Measurements from ENCODE around the gene INO80D.

The INO80D gene

GRCh38 chr2:206086716-206087350 lies 859 bp upstream of the INO80D start:
- peak; percentile 10; the same call in 1 of the 3 replicates for ATAC-seq
- TF ChIP-seq TCF4 (CRISPR knock-in tag; IDR thresholded peaks at IDR 0.05; ENCODE audit: borderline replicate concordance) (no peak), CREB5 (CRISPR knock-in tag; IDR thresholded peaks at IDR 0.05; ENCODE audit: low read depth) (no peak), OSR1 (CRISPR knock-in tag; IDR thresholded peaks at IDR 0.05) (no peak), ARNTL (CRISPR knock-in tag; IDR thresholded peaks at IDR 0.05; ENCODE audit: borderline replicate concordance, low read depth) (no peak), TOX (CRISPR knock-in tag; IDR thresholded peaks at IDR 0.05; ENCODE audit: borderline replicate concordance) (no peak), BACH2 (CRISPR knock-in tag; IDR thresholded peaks at IDR 0.05; ENCODE audit: borderline replicate concordance) (no peak), GLIS3 (CRISPR knock-in tag; IDR thresholded peaks at IDR 0.05) (no peak), ESRRG (CRISPR knock-in tag; IDR thresholded peaks at IDR 0.05) (no peak), ISL1 (CRISPR knock-in tag; IDR thresholded peaks at IDR 0.05) (no peak), ZNF8 (CRISPR knock-in tag; IDR thresholded peaks at IDR 0.05) (no peak), PATZ1 (CRISPR knock-in tag; IDR thresholded peaks at IDR 0.05; ENCODE audit: borderline replicate concordance) (no peak), ZFP30 (CRISPR knock-in tag; IDR thresholded peaks at IDR 0.05) (no peak), RARB (CRISPR knock-in tag; IDR thresholded peaks at IDR 0.05) (no peak), ZFP3 (CRISPR knock-in tag; IDR thresholded peaks at IDR 0.05) (no peak), PPARA (CRISPR knock-in tag; IDR thresholded peaks at IDR 0.05; ENCODE audit: borderline replicate concordance) (no peak), CSDC2 (CRISPR knock-in tag; IDR thresholded peaks at IDR 0.05) (no peak), ZNF565 (CRISPR knock-in tag; conservative IDR thresholded peaks at IDR 0.05; ENCODE audit: low read depth) (no peak)
- TF ChIP-seq, protein P1, sequence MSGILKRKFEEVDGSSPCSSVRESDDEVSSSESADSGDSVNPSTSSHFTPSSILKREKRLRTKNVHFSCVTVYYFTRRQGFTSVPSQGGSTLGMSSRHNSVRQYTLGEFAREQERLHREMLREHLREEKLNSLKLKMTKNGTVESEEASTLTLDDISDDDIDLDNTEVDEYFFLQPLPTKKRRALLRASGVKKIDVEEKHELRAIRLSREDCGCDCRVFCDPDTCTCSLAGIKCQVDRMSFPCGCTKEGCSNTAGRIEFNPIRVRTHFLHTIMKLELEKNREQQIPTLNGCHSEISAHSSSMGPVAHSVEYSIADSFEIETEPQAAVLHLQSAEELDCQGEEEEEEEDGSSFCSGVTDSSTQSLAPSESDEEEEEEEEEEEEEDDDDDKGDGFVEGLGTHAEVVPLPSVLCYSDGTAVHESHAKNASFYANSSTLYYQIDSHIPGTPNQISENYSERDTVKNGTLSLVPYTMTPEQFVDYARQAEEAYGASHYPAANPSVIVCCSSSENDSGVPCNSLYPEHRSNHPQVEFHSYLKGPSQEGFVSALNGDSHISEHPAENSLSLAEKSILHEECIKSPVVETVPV (CRISPR knock-in tag; IDR thresholded peaks at IDR 0.05), result no peak

DNA sequence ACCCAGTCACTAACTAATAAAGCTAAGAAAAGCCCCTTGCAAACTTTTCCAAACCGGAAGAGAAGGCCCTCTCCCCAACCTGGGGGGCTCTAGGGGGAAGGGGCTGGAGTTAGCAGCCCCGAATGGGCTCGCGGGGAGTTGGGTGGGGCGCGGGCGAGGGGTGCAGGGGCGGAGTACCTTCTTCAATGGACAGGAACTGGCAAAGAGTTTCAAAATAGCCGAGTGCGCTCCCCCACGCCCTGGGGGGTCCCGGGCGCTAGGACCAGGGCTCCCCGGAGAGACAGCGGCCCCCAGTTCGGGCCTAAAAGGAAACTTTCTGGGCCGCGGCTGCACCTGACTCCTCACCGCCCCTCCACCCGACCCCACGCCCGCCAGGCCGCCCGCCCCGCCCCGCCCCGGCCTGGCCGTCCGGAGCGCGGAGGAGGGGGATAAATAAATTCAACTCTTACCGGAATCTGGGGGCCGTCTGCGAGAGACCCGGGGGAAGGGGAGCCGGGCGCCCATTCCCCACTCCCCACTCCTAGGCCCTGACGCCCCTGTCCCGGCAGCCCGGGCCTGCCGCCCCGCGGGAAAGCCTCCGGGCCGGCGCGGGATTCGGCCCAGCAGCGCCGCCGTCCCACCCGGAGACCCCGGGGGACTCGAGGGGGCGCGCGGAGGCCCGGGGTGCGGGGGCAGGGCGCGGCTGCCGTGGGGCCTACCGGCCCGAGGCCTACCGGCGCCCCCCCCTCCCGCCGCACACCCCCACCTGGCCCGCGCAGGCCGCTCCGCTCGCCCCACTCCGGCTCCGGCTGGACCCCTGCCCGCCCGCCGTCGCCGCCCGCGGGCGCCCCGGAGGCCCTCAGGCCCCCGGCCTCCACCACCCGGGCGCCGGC lies 868 bp downstream of the INO80D start:
- TF ChIP-seq BACH2 (CRISPR knock-in tag; IDR thresholded peaks at IDR 0.05; ENCODE audit: borderline replicate concordance), result no peak
- peak; percentile 42 for ATAC-seq

GRCh38 chr2:206084439-206084869 lies 1.5 kb downstream of the INO80D start:
- peak; percentile 82 for ATAC-seq
- TF ChIP-seq ZNF70 (CRISPR knock-in tag; IDR thresholded peaks at IDR 0.05) (peak; percentile 79), ZFP3 (CRISPR knock-in tag; IDR thresholded peaks at IDR 0.05) (peak; percentile 82)
- TF ChIP-seq, protein P2, sequence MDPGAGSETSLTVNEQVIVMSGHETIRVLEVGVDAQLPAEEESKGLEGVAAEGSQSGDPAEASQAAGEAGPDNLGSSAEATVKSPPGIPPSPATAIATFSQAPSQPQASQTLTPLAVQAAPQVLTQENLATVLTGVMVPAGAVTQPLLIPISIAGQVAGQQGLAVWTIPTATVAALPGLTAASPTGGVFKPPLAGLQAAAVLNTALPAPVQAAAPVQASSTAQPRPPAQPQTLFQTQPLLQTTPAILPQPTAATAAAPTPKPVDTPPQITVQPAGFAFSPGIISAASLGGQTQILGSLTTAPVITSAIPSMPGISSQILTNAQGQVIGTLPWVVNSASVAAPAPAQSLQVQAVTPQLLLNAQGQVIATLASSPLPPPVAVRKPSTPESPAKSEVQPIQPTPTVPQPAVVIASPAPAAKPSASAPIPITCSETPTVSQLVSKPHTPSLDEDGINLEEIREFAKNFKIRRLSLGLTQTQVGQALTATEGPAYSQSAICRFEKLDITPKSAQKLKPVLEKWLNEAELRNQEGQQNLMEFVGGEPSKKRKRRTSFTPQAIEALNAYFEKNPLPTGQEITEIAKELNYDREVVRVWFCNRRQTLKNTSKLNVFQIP (CRISPR knock-in tag; IDR thresholded peaks at IDR 0.05; ENCODE audit: borderline replicate concordance, low read depth), result no peak

- no peak for ATAC-seq
- TF ChIP-seq CSDC2 (CRISPR knock-in tag; IDR thresholded peaks at IDR 0.05) (no peak), ESRRG (CRISPR knock-in tag; IDR thresholded peaks at IDR 0.05) (no peak), PATZ1 (CRISPR knock-in tag; IDR thresholded peaks at IDR 0.05; ENCODE audit: borderline replicate concordance) (no peak), ZC3H10 (CRISPR knock-in tag; IDR thresholded peaks at IDR 0.05) (no peak), ARNTL (CRISPR knock-in tag; IDR thresholded peaks at IDR 0.05; ENCODE audit: borderline replicate concordance, low read depth) (no peak), TCF4 (CRISPR knock-in tag; IDR thresholded peaks at IDR 0.05; ENCODE audit: borderline replicate concordance) (no peak), ZNF565 (CRISPR knock-in tag; conservative IDR thresholded peaks at IDR 0.05; ENCODE audit: low read depth) (no peak), OSR1 (CRISPR knock-in tag; IDR thresholded peaks at IDR 0.05) (no peak), SNAI2 (CRISPR knock-in tag; IDR thresholded peaks at IDR 0.05) (no peak), GLIS3 (CRISPR knock-in tag; IDR thresholded peaks at IDR 0.05) (no peak), ZFP30 (CRISPR knock-in tag; IDR thresholded peaks at IDR 0.05) (no peak), BACH2 (CRISPR knock-in tag; IDR thresholded peaks at IDR 0.05; ENCODE audit: borderline replicate concordance) (no peak)
- TF ChIP-seq, protein P2 (CRISPR knock-in tag; IDR thresholded peaks at IDR 0.05; ENCODE audit: borderline replicate concordance, low read depth), result no peak
Observed at GRCh38 chr2:206083602-206084438, 2.2 kb downstream of the INO80D start.

All from SK-N-SH treated with all-trans-retinoic acid at 6 μM for 48 hours (cell line).